HEK293 (cell line): ENCODE data around the gene STUB1.

Source experiments
- BCL11B ChIP-seq: fragments of 450-650 bp; formaldehyde crosslinking; IDR thresholded peaks from 2 replicates; pipeline ENCODE4 v1.5.1; 2016; ENCODE audit warnings: low read depth, missing biosample characterization, missing genetic modification characterization
- INSM2 ChIP-seq: fragments of 450-650 bp; formaldehyde crosslinking; IDR thresholded peaks from 2 replicates; pipeline ENCODE4 v1.5.1; 2016; ENCODE audit warnings: missing biosample characterization, missing genetic modification characterization
- KLF7 ChIP-seq: fragments of 450-650 bp; formaldehyde crosslinking; IDR thresholded peaks from 2 replicates; pipeline ENCODE4 v1.5.1; 2016; ENCODE audit warnings: missing biosample characterization, missing genetic modification characterization, borderline replicate concordance
- PRDM4 ChIP-seq: fragments of 450-650 bp; formaldehyde crosslinking; IDR thresholded peaks from 2 replicates; pipeline ENCODE4 v1.5.1; 2017; ENCODE audit warnings: missing biosample characterization, missing genetic modification characterization
- SCRT1 ChIP-seq: fragments of 450-650 bp; formaldehyde crosslinking; IDR thresholded peaks from 2 replicates; pipeline ENCODE4 v1.5.1; 2016; ENCODE audit warnings: missing biosample characterization, missing genetic modification characterization, borderline replicate concordance
- SP2 ChIP-seq: fragments of 450-650 bp; formaldehyde crosslinking; IDR thresholded peaks from 2 replicates; pipeline ENCODE4 v1.5.1; 2016; ENCODE audit warnings: missing biosample characterization, missing genetic modification characterization
- TCF7L2 ChIP-seq: IDR thresholded peaks from 2 replicates; pipeline ENCODE4 v1.6.1; 2011; ENCODE audit warnings: low read depth, mild to moderate bottlenecking, inconsistent platforms, low read length, moderate library complexity, borderline replicate concordance
- ZBTB1 ChIP-seq: fragments of 450-650 bp; formaldehyde crosslinking; IDR thresholded peaks from 2 replicates; pipeline ENCODE4 v1.5.1; 2016; ENCODE audit warnings: missing biosample characterization, missing genetic modification characterization
- ZBTB11 ChIP-seq: fragments of 450-650 bp; formaldehyde crosslinking; conservative IDR thresholded peaks from 2 replicates; pipeline ENCODE4 v1.5.1; 2016; ENCODE audit warnings: low read depth, missing biosample characterization, missing genetic modification characterization
- ZBTB20 ChIP-seq: fragments of 450-650 bp; formaldehyde crosslinking; IDR thresholded peaks from 2 replicates; pipeline ENCODE4 v1.5.1; 2016; ENCODE audit warnings: missing biosample characterization, missing genetic modification characterization
- ZBTB48 ChIP-seq: fragments of 450-650 bp; formaldehyde crosslinking; IDR thresholded peaks from 2 replicates; pipeline ENCODE4 v1.5.1; 2016; ENCODE audit warnings: missing biosample characterization, missing genetic modification characterization
- ZBTB7A ChIP-seq: fragments of 450-650 bp; formaldehyde crosslinking; IDR thresholded peaks from 2 replicates; pipeline ENCODE4 v1.5.1; 2016; ENCODE audit warnings: low read depth, missing biosample characterization, missing genetic modification characterization
- ZNF133 ChIP-seq: fragments of 450-650 bp; formaldehyde crosslinking; IDR thresholded peaks from 2 replicates; pipeline ENCODE4 v1.5.1; 2016; ENCODE audit warnings: missing biosample characterization, missing genetic modification characterization
- ZNF138 ChIP-seq: fragments of 450-650 bp; formaldehyde crosslinking; IDR thresholded peaks from 2 replicates; pipeline ENCODE4 v1.5.1; 2016; ENCODE audit warnings: missing biosample characterization, missing genetic modification characterization, borderline replicate concordance
- ZNF140 ChIP-seq: fragments of 450-650 bp; formaldehyde crosslinking; IDR thresholded peaks from 2 replicates; pipeline ENCODE4 v1.5.1; 2016; ENCODE audit warnings: missing biosample characterization, missing genetic modification characterization
- ZNF16 ChIP-seq: fragments of 450-650 bp; formaldehyde crosslinking; IDR thresholded peaks from 2 replicates; pipeline ENCODE4 v1.5.1; 2016; ENCODE audit warnings: low read depth, missing biosample characterization, missing genetic modification characterization
- ZNF23 ChIP-seq: fragments of 450-650 bp; formaldehyde crosslinking; IDR thresholded peaks from 2 replicates; pipeline ENCODE4 v1.5.1; 2016; ENCODE audit warnings: missing biosample characterization, missing genetic modification characterization, borderline replicate concordance
- ZNF335 ChIP-seq: fragments of 450-650 bp; formaldehyde crosslinking; conservative IDR thresholded peaks from 2 replicates; pipeline ENCODE4 v1.5.1; 2016; ENCODE audit warnings: missing biosample characterization, missing genetic modification characterization
- ZNF473 ChIP-seq: fragments of 450-650 bp; formaldehyde crosslinking; IDR thresholded peaks from 2 replicates; pipeline ENCODE4 v1.5.1; 2017; ENCODE audit warnings: missing biosample characterization, missing genetic modification characterization
- ZNF488 ChIP-seq: fragments of 450-650 bp; formaldehyde crosslinking; IDR thresholded peaks from 2 replicates; pipeline ENCODE4 v1.5.1; 2016; ENCODE audit warnings: missing biosample characterization, missing genetic modification characterization
- ZNF580 ChIP-seq: fragments of 450-650 bp; formaldehyde crosslinking; IDR thresholded peaks from 2 replicates; pipeline ENCODE4 v1.5.1; 2016; ENCODE audit warnings: missing biosample characterization, missing genetic modification characterization
- ZNF645 ChIP-seq: fragments of 450-650 bp; formaldehyde crosslinking; IDR thresholded peaks from 2 replicates; pipeline ENCODE4; 2016; ENCODE audit warnings: missing biosample characterization, missing genetic modification characterization
- ZNF837 ChIP-seq: fragments of 450-650 bp; formaldehyde crosslinking; IDR thresholded peaks from 2 replicates; pipeline ENCODE4 v1.5.1; 2016; ENCODE audit warnings: missing biosample characterization, missing genetic modification characterization
- ZSCAN4 ChIP-seq: fragments of 450-650 bp; formaldehyde crosslinking; IDR thresholded peaks from 2 replicates; pipeline ENCODE4 v1.5.1; 2017; ENCODE audit warnings: missing biosample characterization, missing genetic modification characterization
- ZSCAN5A ChIP-seq: fragments of 450-650 bp; formaldehyde crosslinking; IDR thresholded peaks from 2 replicates; pipeline ENCODE4 v1.5.1; 2016; ENCODE audit warnings: missing biosample characterization, missing genetic modification characterization
- ZXDB ChIP-seq: fragments of 450-650 bp; formaldehyde crosslinking; IDR thresholded peaks from 2 replicates; pipeline ENCODE4 v1.5.1; 2016; ENCODE audit warnings: missing biosample characterization, missing genetic modification characterization

Gene STUB1

GRCh38 chr16:684071-684794, 4.0 kb downstream of the STUB1 start, which contains the start of gene JMJD8 (continued):
- TF ChIP-seq ZNF473 (tag by site-specific recombination) (no peak), ZNF140 (tag by site-specific recombination) (no peak), ZBTB20 (tag by site-specific recombination) (peak; percentile 48; the same call in 1 of the 2 replicates), ZBTB1 (no peak), SCRT1 (no peak), ZNF645 (tag by site-specific recombination) (no peak), ZNF580 (no peak), ZNF23 (tag by site-specific recombination) (no peak), ZSCAN4 (tag by site-specific recombination) (no peak), SP2 (tag by site-specific recombination) (peak; percentile 95), ZNF16 (no peak), ZNF138 (no peak), ZBTB11 (peak; percentile 87), PRDM4 (peak; percentile 16; the same call in 1 of the 2 replicates), ZNF133 (no peak), BCL11B (peak; percentile 79), ZNF837 (peak; percentile 99), ZNF488 (no peak), ZBTB7A (tag by site-specific recombination) (peak; percentile 80; the same call in 1 of the 2 replicates), INSM2 (peak; percentile 64; the same call in 1 of the 2 replicates), ZXDB (peak; percentile 57), ZSCAN5A (tag by site-specific recombination) (peak; percentile 8; the same call in 1 of the 2 replicates), ZBTB48 (0 out of 2 replicates have a peak, but pooled peaks have one; percentile 3), ZNF335 (tag by site-specific recombination) (peak; percentile 79), KLF7 (tag by site-specific recombination) (peak; percentile 70), TCF7L2 (no peak)
